Common myeloid progenitor, CD34-positive (primary cell): ENCODE data around the gene TMEM238. TPM values are rescaled to one million over a fixed set of nuclear protein-coding genes. Genes with fewer than 3 reads are reported as not detected.
A peak's percentile ranks its signal among the peaks of the same experiment; 100 is the strongest.

Experiments
- CTCF ChIA-PET: fragments of 350-600 bp; sonication (Branson Sonifier 250); formaldehyde crosslinking; loops from one replicate; lab custom pipeline; 2021; ENCODE audit warnings: antibody characterized with exemption; lab: Charles Lee
- POLR2A ChIA-PET: fragments of 350-600 bp; sonication (Branson Sonifier 250); formaldehyde crosslinking; loops from one replicate; lab custom pipeline; 2021; ENCODE audit warnings: antibody characterized with exemption; lab: Charles Lee
- DNase-seq, 3 donors: peaks; one replicate each; pipeline versions ENCODE4 v3.0.0 to v3.0.0-alpha.2; 2013
- H3K27ac ChIP-seq, 2 experiments: 1 replicate in 1 of 2; 2 replicates in 1 of 2; pipeline ENCODE4 v1.7.0; 2013; ENCODE audit warnings: inconsistent platforms in 2 of 2, low read length in 2 of 2, mild to moderate bottlenecking in 2 of 2, low read depth in 1 of 2, moderate library complexity in 1 of 2; ENCODE audit not compliant: severe bottlenecking in 2 of 2, insufficient read depth in 1 of 2, poor library complexity in 1 of 2
- H3K27me3 ChIP-seq, 5 experiments: replicated peaks in 2 of 5; 1 replicate in 3 of 5; 2 replicates in 2 of 5; pipeline versions ENCODE4 v1.6.1 to v1.7.0; 2013; ENCODE audit warnings: low read length in 4 of 5, mild to moderate bottlenecking in 2 of 5, moderate library complexity in 2 of 5, inconsistent platforms in 1 of 5; ENCODE audit not compliant: insufficient read depth in 5 of 5, control insufficient read depth in 4 of 5
- H3K36me3 ChIP-seq, 4 experiments: 1 replicate in 2 of 4; 2 replicates in 2 of 4; pipeline versions ENCODE4 v1.6.1 to v1.7.0; 2013; ENCODE audit warnings: low read length in 3 of 4, control low read depth in 1 of 4, mild to moderate bottlenecking in 1 of 4; ENCODE audit not compliant: control insufficient read depth in 4 of 4, insufficient read depth in 4 of 4
- H3K4me1 ChIP-seq, 4 experiments: 1 replicate in 3 of 4; 2 replicates in 1 of 4; pipeline versions ENCODE4 v1.6.1 to v1.7.1; 2013; ENCODE audit warnings: low read length in 3 of 4, mild to moderate bottlenecking in 3 of 4, control low read depth in 1 of 4, inconsistent platforms in 1 of 4, moderate library complexity in 1 of 4; ENCODE audit not compliant: control insufficient read depth in 4 of 4, insufficient read depth in 4 of 4; ENCODE audit errors: control extremely low read depth in 1 of 4
- H3K4me3 ChIP-seq, 7 experiments: 1 replicate in 4 of 7; 2 replicates in 3 of 7; pipeline versions ENCODE4 v1.5.1 to v1.7.0; 2013; ENCODE audit warnings: mild to moderate bottlenecking in 7 of 7, low read length in 6 of 7, moderate library complexity in 6 of 7, inconsistent platforms in 2 of 7, low read depth in 2 of 7, control low read depth in 1 of 7; ENCODE audit not compliant: insufficient read depth in 4 of 7, control insufficient read depth in 1 of 7; ENCODE audit errors: extremely low read depth in 1 of 7
- H3K9me3 ChIP-seq, 5 experiments: 1 replicate in 4 of 5; 2 replicates in 1 of 5; pipeline versions ENCODE4 v1.6.1 to v1.7.1; 2013; ENCODE audit warnings: low read length in 4 of 5, mild to moderate bottlenecking in 2 of 5, inconsistent platforms in 1 of 5, low read depth in 1 of 5, moderate library complexity in 1 of 5; ENCODE audit not compliant: control insufficient read depth in 4 of 5, insufficient read depth in 2 of 5; ENCODE audit errors: control extremely low read depth in 1 of 5
- WGBS: methylation state at CpG from one replicate; pipeline ENCODE4 v1.1.5; 2013; ENCODE audit not compliant: insufficient coverage; 5-methylcytosine and 5-hydroxymethylcytosine counted together
- polyA plus RNA-seq: library from polyadenylated mRNA; unstranded; fragments of 120-200 nt; gene quantifications from one replicate; pipeline ENCODE4 v1.2.1, GENCODE V29; 2013

TMEM238 gene
- 1.3 TPM for polyA plus RNA-seq

DNA sequence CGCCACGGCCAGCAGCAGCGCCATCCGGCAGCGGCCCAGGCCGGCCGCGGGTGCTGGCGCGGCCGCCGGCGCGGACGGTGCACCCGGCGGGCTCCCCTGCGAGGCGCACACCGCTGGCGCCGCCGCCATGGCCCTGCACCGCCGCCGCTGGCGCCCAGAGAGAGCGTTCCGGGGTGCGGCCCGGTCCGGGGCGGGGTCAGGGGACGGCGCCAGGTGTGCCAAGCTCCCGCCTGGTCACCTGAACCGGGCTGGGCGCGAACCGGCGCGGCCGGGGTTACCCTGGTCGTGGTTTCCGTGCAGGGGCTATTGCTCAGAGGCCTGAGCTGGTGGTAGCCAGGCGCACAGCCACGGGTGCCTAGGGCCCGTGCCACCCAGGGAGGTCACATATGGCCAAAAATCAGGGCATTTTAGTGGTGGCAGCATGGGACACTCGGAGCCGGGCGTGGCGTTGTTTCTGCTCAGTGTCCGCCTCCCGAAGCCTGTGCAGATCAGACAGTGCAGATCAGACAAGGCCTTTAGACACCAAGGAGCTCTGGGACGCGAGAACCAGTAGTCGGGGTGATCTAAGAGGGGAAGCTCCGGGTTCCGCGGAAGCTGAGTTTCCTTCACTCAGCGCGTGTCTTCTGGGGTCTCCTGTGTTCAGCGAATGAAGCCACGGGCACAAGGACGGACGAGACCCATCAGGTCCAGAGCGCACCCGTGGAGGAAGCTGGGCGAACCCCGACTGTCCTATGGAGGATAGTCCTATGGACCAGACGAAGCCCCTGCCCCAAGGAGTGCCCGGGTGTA, at the start of gene TMEM238:
Gene TMEM238, minus strand, starts transcription at position 162 of the 789 bp plus-strand sequence. Its CDS starts 33 bp downstream, at position 129.
- WGBS: 11% methylated on average over 44 of the region's 72 CpGs
- Histone ChIP-seq H3K27ac (peak within 1 kb of the TSS; percentile 80 to 95), H3K9me3 (no peaks in the 10 kb centered on the region), H3K27me3 (no peaks in the 10 kb centered on the region), H3K36me3 (peaks cover 2 to 30% (median 25%) of the 10 kb centered on the region in 4 experiments), H3K4me3 (peak within 1 kb of the TSS; percentile 56 to 99 (median 99)), H3K4me1 (peaks cover 0 to 57% (median 52%) of the 10 kb centered on the region in 4 experiments)
- peak; percentile 25 to 63 (median 48) for DNase-seq
- ChIA-PET CTCF (interaction anchor here (0.5 to 3.1 kb wide), 18 partner anchors 9 to 244 kb away, joined by 3 to 37 read pairs (median 5); partner anchors contain the start of genes KMT5C and PPP6R1), POLR2A (interaction anchor here (0.6 to 1.5 kb wide), 9 partner anchors 11 to 730 kb away, joined by 3 to 11 read pairs (median 4); partner anchors contain the start of genes KMT5C, PPP6R1 and UBE2S)

DNA sequence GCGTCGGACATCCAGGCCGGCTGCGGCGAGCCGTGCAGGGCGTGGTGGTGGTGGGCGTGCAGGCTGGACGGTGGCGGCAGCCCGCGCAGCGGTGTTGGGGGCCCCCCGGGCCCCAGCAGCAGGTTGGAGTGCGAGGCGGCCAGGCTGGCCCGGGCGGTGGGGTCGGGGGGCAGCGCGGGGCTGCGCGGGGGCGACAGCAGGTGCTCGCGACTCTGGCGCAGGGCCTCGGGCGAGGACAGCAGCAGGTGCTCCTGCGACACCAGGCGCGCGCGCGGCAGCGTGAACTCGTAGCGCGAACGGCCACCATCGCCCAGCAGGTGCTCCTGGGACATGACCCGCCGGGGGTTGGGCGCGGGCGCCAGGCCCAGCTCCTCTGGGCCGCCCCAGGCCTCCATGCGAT, 49.2 kb upstream of the TMEM238 start:
- DNase-seq: no peak
- Histone ChIP-seq H3K27ac (no peak overlapping the region), H3K36me3 (no peaks in the 10 kb centered on the region), H3K4me1 (no peaks in the 10 kb centered on the region), H3K27me3 (peaks cover 6 to 67% (median 18%) of the 10 kb centered on the region in 5 experiments), H3K9me3 (peaks cover 0 to 9% (median 0%) of the 10 kb centered on the region in 5 experiments), H3K4me3 (no peak overlapping the region)
- ChIA-PET CTCF (no interaction called here), POLR2A (no interaction called here)
- WGBS: 9% methylated on average over 41 of the region's 48 CpGs

GRCh38 chr19:55432241-55432959, 48.3 kb upstream of the TMEM238 start:
- no peaks in the 10 kb centered on the region for H3K36me3 ChIP-seq
- POLR2A ChIA-PET: no interaction called here
- peaks cover 0 to 9% (median 0%) of the 10 kb centered on the region in 5 experiments for H3K9me3 ChIP-seq
- H3K27me3 ChIP-seq: peaks cover 6 to 59% (median 17%) of the 10 kb centered on the region in 5 experiments
- 93% methylated on average over 14 of the region's 14 CpGs for WGBS
- CTCF ChIA-PET: no interaction called here
- H3K4me3 ChIP-seq: no peak overlapping the region
- no peak for DNase-seq
- H3K4me1 ChIP-seq: no peaks in the 10 kb centered on the region
- H3K27ac ChIP-seq: no peak overlapping the region

- WGBS: 91% methylated on average over 1 of the region's 1 CpG
- POLR2A ChIA-PET: no interaction called here
- H3K4me1 ChIP-seq: no peaks in the 10 kb centered on the region
- H3K4me3 ChIP-seq: no peak overlapping the region
- no peaks in the 10 kb centered on the region for H3K36me3 ChIP-seq
- peaks cover 6 to 47% (median 16%) of the 10 kb centered on the region in 5 experiments for H3K27me3 ChIP-seq
- DNase-seq: no peak
- H3K27ac ChIP-seq: no peak overlapping the region
- peaks cover 0 to 9% (median 0%) of the 10 kb centered on the region in 5 experiments for H3K9me3 ChIP-seq
- CTCF ChIA-PET: no interaction called here
These were observed 47.1 kb upstream of the TMEM238 start for GRCh38 chr19:55431183-55431582.

DNA sequence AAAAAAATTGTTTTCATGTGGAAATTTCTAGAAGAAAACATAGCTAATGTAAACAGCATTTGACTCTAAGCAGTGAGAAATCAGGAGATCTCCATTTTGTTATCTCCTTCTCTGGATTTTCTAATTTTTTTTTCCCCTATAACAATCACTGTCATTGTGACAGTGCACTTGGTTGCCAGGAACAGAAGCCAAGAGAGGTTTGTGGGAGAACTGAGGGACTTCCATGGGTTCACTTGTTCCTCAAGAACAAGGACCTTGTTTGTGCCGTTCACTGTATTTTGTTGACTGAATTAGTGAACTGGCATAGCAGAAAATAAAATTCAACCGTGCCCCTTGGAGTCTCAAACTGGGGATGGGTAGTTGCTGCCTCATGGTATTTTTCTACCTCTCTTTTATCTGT, 42.0 kb upstream of the TMEM238 start:
- Histone ChIP-seq H3K4me3 (no peak overlapping the region), H3K9me3 (peaks cover 0 to 8% (median 0%) of the 10 kb centered on the region in 5 experiments), H3K36me3 (no peaks in the 10 kb centered on the region), H3K4me1 (peaks cover 0 to 12% (median 11%) of the 10 kb centered on the region in 4 experiments), H3K27ac (no peak overlapping the region), H3K27me3 (peaks cover 0 to 6% (median 0%) of the 10 kb centered on the region in 5 experiments)
- whole genome bisulfite sequencing: 92% methylated on average over 2 of the region's 2 CpGs
- POLR2A ChIA-PET: no interaction called here
- DNase-seq: no peak
- CTCF ChIA-PET: interaction anchor here (1.0 to 1.4 kb wide), 2 partner anchors 8 to 11 kb away, joined by 4 to 6 read pairs; no protein-coding TSS in a partner anchor

DNA sequence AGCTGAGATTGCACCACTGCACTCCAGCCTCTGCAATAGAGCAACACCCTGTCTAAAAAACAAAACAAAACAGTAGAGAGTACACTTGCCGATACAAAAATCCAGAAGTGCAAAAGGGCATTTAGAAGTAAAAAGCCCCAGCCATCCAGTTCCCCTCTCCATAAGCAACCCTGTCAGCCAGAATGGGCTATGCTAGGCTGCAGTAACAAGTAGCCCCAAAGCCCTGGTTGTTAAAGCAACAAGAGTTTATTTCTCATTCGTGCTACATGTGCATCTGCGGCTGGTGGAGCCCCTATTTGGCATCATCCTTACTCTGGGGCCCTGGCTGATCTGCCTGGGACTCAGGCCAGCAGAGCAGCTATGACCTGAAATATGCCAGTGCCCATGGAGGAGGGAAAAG, 40.4 kb upstream of the TMEM238 start:
- DNase-seq: no peak
- CTCF ChIA-PET: interaction anchor here (1.2 kb wide), 1 partner anchor 12 kb away, joined by 4 read pairs; no protein-coding TSS in a partner anchor
- Histone ChIP-seq H3K4me1 (peaks cover 6 to 26% (median 20%) of the 10 kb centered on the region in 4 experiments), H3K36me3 (no peaks in the 10 kb centered on the region), H3K27ac (no peak overlapping the region), H3K9me3 (peaks cover 0 to 4% (median 0%) of the 10 kb centered on the region in 5 experiments), H3K27me3 (no peaks in the 10 kb centered on the region), H3K4me3 (no peak overlapping the region)
- 100% methylated on average over 3 of the region's 3 CpGs for WGBS
- POLR2A ChIA-PET: interaction anchor here (0.5 kb wide), 1 partner anchor 84 kb away, joined by 7 read pairs; no protein-coding TSS in a partner anchor
